ENCODE data around the gene CYB561D1.
"Not testable (repeated sequence)": the region's sequence is repeated elsewhere in the genome, so short reads cannot be mapped to it uniquely, and the experiment has no call there.

CYB561D1 gene

DNA sequence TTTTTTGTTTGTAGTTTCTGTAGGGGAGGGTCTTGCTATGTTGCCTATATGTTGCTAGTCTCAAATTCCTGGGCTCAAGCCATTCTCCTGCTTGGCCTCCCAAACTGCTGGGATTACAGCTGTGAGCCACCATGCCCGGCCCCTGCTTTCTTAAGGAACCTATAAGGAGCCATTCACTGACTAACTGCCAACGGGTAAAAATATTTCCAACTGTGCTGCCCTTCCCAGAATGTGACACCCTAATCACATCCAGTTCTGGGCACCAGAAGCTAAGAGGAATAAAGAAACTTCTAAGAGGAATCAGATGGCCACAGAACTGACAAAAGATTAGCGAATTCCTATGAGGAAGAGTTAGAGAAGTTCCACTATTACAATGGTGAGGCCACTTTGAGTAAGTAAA is 21.1 kb upstream of the CYB561D1 start:
- Histone ChIP-seq H3K27me3 (ENCODE audit: insufficient read depth, low read length) (peaks cover 52% of the 10 kb centered on the region), H3K4me1 (ENCODE audit: insufficient read depth, low read length) (no peaks in the 10 kb centered on the region), H2AFZ (ENCODE audit: low read depth, low read length) (no peak overlapping the region), H3K4me3 (ENCODE audit: low read length) (no peak overlapping the region), H3K9me3 (ENCODE audit: low read length) (peaks cover 2% of the 10 kb centered on the region), H3K36me3 (ENCODE audit: insufficient read depth, low read length) (no peaks in the 10 kb centered on the region)

DNA sequence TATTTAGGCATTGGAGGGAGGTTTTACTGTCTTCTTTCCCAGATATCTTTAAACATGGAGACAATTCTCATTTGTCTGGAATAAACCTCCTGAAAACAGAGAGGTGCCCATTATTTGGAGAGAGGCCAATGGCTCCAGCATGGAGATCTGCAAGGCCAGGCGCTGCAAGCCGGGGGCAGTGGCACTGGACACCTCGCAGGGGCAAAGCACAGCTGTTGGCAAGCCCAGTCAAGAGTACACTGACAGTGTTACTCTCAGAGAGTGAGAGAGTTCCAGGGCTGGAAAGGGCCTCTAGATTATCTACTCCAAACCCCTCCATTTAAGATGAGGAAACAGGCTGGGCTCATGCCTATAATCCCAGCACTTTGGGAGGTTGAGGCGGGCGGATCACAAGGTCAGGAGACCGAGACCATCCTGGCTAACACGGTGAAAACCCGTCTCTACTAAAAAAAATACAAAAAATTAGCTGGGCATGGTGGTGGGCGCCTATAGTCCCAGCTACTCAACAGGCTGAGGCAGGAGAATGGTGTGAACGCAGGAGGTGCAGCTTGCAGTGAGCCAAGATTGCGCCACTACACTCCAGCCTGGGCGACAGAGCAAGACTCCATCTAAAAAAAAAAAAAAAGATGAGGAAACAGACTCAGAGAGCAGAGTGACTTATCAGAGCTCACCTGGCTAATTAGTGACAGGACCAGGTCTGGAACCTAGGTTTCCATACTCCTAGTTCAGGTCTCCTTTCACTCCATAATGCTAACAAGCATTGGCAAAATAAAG is 20.4 kb upstream of the CYB561D1 start:
- not testable (repeated sequence) for H3K4me1 ChIP-seq (ENCODE audit: insufficient read depth, low read length); H2AFZ ChIP-seq (ENCODE audit: low read depth, low read length)
- H3K27me3 ChIP-seq (ENCODE audit: insufficient read depth, low read length), result peaks cover 50% of the 10 kb centered on the region

DNA sequence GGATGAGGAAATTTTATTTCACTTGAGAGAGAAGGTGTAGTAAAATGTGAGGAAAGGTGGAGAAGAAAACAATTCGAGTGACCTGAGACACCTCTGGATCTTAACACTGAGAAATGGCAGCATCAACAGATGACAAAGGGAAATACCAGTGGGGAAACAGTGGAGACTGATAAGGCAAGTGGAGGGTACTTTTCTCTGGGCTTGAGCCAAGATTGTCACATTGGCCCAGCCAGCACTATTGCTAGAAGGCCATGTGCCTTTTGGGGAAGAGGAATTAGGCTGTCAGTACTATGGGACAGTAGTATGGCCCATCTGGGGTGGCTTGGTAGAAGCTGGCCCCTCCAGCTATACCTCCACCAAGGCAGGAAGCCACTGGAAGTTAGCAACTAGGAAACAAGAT is 19.2 kb upstream of the CYB561D1 start:
- H2AFZ ChIP-seq (ENCODE audit: low read depth, low read length), result no peak overlapping the region
- H3K4me1 ChIP-seq (ENCODE audit: insufficient read depth, low read length), result no peaks in the 10 kb centered on the region
- H3K4me3 ChIP-seq (ENCODE audit: low read length), result no peak overlapping the region
- no peaks in the 10 kb centered on the region for H3K36me3 ChIP-seq (ENCODE audit: insufficient read depth, low read length)
- peaks cover 2% of the 10 kb centered on the region for H3K9me3 ChIP-seq (ENCODE audit: low read length)
- H3K27me3 ChIP-seq (ENCODE audit: insufficient read depth, low read length), result peaks cover 49% of the 10 kb centered on the region

More for the DNA sequence above, 20.4 kb upstream of the CYB561D1 start:
- H3K36me3 ChIP-seq (ENCODE audit: insufficient read depth, low read length); H3K4me3 ChIP-seq (ENCODE audit: low read length); H3K9me3 ChIP-seq (ENCODE audit: low read length): not testable (repeated sequence)

DNA sequence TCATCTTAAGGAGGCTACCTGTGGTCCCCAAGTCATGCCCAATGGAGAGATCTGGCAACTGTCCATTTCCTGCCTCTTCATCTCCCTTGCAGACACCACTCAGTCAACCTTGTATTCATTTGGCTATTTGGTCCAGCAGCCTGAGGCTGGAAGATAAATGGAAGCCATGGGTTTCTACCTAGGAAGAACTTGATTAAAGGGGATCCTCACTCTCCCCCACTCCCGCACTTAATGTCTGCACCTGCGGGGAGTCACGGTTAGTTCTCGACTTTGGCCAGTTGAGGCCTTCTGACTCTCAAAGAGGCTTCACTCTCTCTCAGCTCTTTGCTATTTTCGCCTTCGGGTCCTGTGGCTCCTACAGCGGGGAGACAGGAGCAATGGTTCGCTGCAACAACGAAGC is 18.6 kb upstream of the CYB561D1 start:
- H3K4me1 ChIP-seq (ENCODE audit: insufficient read depth, low read length), result no peaks in the 10 kb centered on the region
- peaks cover 2% of the 10 kb centered on the region for H3K9me3 ChIP-seq (ENCODE audit: low read length)
- H2AFZ ChIP-seq (ENCODE audit: low read depth, low read length), result no peak overlapping the region
- H3K36me3 ChIP-seq (ENCODE audit: insufficient read depth, low read length), result no peaks in the 10 kb centered on the region
- no peak overlapping the region for H3K4me3 ChIP-seq (ENCODE audit: low read length)
- peaks cover 49% of the 10 kb centered on the region for H3K27me3 ChIP-seq (ENCODE audit: insufficient read depth, low read length)

DNA sequence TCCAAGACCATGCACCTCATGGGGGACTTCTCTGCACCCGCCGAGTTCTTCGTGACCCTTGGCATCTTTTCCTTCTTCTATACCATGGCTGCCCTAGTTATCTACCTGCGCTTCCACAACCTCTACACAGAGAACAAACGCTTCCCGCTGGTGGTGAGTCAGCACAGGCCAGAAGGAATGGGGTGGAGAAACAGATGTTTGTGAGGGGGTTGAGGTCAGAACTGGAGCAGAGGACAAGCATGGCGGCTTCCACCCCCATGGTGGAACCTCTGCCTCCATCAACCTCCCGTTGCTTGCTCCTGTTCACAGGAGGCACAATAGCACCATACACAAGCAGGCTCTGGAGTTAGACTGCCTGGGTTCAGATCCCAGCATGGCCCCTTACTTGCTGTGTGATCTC is 17.1 kb upstream of the CYB561D1 start:
- Histone ChIP-seq H3K36me3 (ENCODE audit: insufficient read depth, low read length) (no peaks in the 10 kb centered on the region), H3K4me3 (ENCODE audit: low read length) (no peak overlapping the region), H3K27me3 (ENCODE audit: insufficient read depth, low read length) (peaks cover 49% of the 10 kb centered on the region), H3K4me1 (ENCODE audit: insufficient read depth, low read length) (peaks cover 13% of the 10 kb centered on the region), H2AFZ (ENCODE audit: low read depth, low read length) (no peak overlapping the region), H3K9me3 (ENCODE audit: low read length) (peaks cover 2% of the 10 kb centered on the region)

DNA sequence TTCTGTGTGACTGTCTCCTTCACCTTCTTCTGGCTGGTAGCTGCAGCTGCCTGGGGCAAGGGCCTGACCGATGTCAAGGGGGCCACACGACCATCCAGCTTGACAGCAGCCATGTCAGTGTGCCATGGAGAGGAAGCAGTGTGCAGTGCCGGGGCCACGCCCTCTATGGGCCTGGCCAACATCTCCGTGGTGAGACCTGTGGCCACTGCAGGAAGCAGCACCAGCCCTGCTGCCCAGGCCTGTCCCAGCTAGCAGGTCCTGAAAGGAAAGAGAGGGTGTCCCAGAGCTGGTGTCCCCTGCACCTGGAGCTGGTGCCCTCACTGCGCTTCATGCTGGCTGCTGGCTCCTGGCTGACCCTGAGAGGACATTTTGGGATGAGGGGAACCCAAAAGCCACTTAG is 16.1 kb upstream of the CYB561D1 start:
- H2AFZ ChIP-seq (ENCODE audit: low read depth, low read length), result no peak overlapping the region
- H3K36me3 ChIP-seq (ENCODE audit: insufficient read depth, low read length), result no peaks in the 10 kb centered on the region
- no peak overlapping the region for H3K4me3 ChIP-seq (ENCODE audit: low read length)
- H3K27me3 ChIP-seq (ENCODE audit: insufficient read depth, low read length), result peaks cover 49% of the 10 kb centered on the region
- peaks cover 2% of the 10 kb centered on the region for H3K9me3 ChIP-seq (ENCODE audit: low read length)
- peaks cover 21% of the 10 kb centered on the region for H3K4me1 ChIP-seq (ENCODE audit: insufficient read depth, low read length)

DNA sequence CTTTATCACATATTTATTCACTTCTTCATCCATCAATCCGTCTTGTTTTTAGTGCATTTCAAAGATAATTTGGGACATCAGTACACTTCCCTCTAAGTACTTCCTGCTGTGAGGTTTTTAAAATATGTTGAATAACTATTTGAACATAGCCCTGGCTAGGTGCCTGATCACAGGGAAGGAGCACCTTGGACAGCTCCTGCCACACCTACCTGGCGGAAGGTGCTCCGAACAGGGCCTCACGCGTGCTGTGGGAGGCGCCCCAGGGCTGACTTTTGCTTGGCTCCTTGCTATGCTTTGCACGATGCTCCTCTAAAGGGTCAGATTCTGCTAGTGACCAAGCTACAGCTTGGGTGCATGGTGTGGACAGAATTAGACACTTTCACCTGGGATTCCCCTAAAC is 15.1 kb upstream of the CYB561D1 start:
- Histone ChIP-seq H3K4me1 (ENCODE audit: insufficient read depth, low read length) (peaks cover 25% of the 10 kb centered on the region), H2AFZ (ENCODE audit: low read depth, low read length) (no peak overlapping the region), H3K9me3 (ENCODE audit: low read length) (peaks cover 2% of the 10 kb centered on the region), H3K4me3 (ENCODE audit: low read length) (no peak overlapping the region), H3K27me3 (ENCODE audit: insufficient read depth, low read length) (peaks cover 43% of the 10 kb centered on the region), H3K36me3 (ENCODE audit: insufficient read depth, low read length) (no peaks in the 10 kb centered on the region)

DNA sequence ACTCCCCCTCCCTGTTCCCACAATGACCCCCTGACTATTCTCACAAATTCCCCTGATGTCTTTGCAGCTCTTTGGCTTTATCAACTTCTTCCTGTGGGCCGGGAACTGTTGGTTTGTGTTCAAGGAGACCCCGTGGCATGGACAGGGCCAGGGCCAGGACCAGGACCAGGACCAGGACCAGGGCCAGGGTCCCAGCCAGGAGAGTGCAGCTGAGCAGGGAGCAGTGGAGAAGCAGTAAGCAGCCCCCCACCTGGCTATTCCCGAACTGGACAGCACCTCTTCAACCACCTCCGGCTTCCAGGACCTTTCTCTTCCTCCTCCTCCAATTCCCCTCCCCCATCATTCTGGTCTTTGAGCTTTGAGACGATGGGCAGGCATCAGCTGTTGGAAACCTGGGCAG is 14.6 kb upstream of the CYB561D1 start:
- Histone ChIP-seq H3K9me3 (ENCODE audit: low read length) (peaks cover 2% of the 10 kb centered on the region), H3K27me3 (ENCODE audit: insufficient read depth, low read length) (peaks cover 43% of the 10 kb centered on the region), H3K36me3 (ENCODE audit: insufficient read depth, low read length) (no peaks in the 10 kb centered on the region), H3K4me1 (ENCODE audit: insufficient read depth, low read length) (peaks cover 27% of the 10 kb centered on the region), H3K4me3 (ENCODE audit: low read length) (no peak overlapping the region), H2AFZ (ENCODE audit: low read depth, low read length) (no peak overlapping the region)

DNA sequence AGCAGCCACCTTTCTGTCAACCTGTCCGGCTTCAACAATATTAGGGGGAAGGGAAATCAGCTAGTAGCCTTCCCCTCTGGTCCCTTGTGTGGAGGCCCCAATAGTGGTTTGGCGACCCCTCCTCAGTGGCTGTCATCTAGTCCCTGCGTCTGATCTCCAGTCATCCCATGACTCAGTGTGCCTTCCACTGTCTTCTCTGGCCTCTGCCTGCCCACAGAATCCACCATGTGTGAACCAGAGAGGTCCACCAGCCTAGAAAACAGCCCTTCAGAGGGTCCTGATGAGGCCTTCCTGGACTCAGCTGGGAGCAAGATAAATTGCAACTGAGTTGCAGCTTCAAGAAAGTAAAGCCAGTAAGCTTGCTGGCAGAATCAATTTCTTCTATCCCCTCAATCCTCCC is 14.0 kb upstream of the CYB561D1 start:
- peaks cover 33% of the 10 kb centered on the region for H3K4me1 ChIP-seq (ENCODE audit: insufficient read depth, low read length)
- H3K36me3 ChIP-seq (ENCODE audit: insufficient read depth, low read length), result no peaks in the 10 kb centered on the region
- H2AFZ ChIP-seq (ENCODE audit: low read depth, low read length), result no peak overlapping the region
- peaks cover 39% of the 10 kb centered on the region for H3K27me3 ChIP-seq (ENCODE audit: insufficient read depth, low read length)
- H3K4me3 ChIP-seq (ENCODE audit: low read length), result no peak overlapping the region
- H3K9me3 ChIP-seq (ENCODE audit: low read length), result peaks cover 2% of the 10 kb centered on the region

DNA sequence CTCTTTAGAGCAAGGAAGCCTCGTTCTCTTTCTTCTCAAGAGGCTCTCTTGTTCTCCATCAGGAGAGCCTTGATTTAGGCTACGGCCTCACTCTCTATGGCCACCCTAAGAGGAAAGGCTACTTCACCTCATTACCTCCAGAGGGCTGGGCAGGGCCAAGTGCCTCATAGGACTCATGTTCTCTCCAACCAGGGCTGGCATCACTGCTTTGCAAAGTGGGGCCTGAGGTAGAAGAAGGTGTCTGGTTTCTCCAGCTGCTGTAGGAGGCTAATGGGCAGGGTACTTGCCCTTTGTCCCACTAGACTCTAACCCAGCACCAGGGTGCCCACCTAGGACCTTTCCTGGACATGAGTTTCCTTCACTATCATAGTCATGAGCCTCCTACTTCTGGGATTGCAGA is 12.2 kb upstream of the CYB561D1 start:
- Histone ChIP-seq H3K4me1 (ENCODE audit: insufficient read depth, low read length) (peaks cover 37% of the 10 kb centered on the region), H3K4me3 (ENCODE audit: low read length) (no peak overlapping the region), H3K36me3 (ENCODE audit: insufficient read depth, low read length) (peaks cover 9% of the 10 kb centered on the region), H3K9me3 (ENCODE audit: low read length) (no peaks in the 10 kb centered on the region), H2AFZ (ENCODE audit: low read depth, low read length) (peak overlapping the region; percentile 55), H3K27me3 (ENCODE audit: insufficient read depth, low read length) (peaks cover 29% of the 10 kb centered on the region)

DNA sequence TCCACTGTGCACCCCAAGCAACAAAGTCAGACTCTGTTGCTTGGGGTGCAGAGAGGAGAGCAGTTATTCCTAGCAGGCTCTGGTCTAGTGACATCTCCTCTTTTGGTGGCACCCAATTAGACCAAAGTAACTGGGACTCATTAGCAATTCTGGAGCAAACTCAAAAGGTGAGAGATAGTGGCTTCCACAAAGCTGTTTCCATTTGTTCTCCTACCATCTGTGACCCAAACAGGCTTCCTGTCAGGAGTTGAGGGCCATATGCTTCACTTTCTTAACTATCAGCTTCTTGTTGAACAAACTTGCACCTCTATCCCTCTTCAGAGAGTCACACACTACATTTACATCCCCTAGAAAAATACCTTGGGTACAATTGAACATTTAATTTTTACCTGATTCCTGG is 11.7 kb upstream of the CYB561D1 start:
- peaks cover 37% of the 10 kb centered on the region for H3K4me1 ChIP-seq (ENCODE audit: insufficient read depth, low read length)
- no peak overlapping the region for H3K4me3 ChIP-seq (ENCODE audit: low read length)
- peaks cover 29% of the 10 kb centered on the region for H3K27me3 ChIP-seq (ENCODE audit: insufficient read depth, low read length)
- no peaks in the 10 kb centered on the region for H3K9me3 ChIP-seq (ENCODE audit: low read length)
- H2AFZ ChIP-seq (ENCODE audit: low read depth, low read length), result no peak overlapping the region
- peaks cover 13% of the 10 kb centered on the region for H3K36me3 ChIP-seq (ENCODE audit: insufficient read depth, low read length)

DNA sequence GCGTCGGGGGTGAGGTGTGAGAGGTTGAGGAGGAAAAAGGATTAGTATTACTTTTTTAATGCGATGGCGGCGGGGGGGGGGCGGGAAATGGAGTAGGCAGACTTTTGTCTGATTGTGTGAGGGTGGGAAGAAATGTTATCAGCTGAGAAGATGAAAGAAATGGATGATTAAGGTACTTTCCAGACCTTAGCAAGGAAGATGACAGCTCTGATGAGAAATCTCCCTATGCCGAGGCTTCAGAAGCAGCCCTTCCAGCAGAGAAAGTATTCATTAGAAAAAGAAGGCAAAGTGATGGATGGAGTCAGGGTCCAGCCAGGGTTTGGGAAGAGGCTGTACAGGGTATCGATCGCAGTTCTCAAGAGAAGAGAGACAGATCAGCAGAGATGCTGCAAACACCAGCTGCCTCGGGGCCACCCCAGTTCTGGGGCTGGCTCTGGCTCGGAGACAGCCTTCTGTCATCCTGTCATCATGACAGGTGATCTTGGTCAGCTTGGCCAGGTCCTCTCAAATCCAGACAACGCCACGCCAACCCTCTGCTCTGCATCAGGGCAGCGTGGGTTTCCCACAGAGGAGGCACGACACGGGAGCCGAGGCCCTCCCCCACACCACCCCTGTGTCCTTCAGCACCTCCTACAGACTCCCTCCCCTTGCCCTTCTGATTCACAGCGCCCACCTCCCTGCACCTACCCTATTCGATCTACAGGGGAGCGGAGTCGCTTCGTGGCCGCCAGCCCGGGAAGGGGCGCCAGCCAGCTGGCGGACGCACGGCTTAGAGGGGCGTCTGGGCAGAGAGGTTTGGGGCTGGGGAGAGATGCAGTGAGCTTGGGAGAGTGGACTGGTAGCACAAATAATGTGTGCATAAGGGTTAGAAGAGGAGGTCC is 10.9 kb upstream of the CYB561D1 start:
- peak overlapping the region; percentile 49 for H2AFZ ChIP-seq (ENCODE audit: low read depth, low read length)
- H3K9me3 ChIP-seq (ENCODE audit: low read length), result no peaks in the 10 kb centered on the region
- peaks cover 22% of the 10 kb centered on the region for H3K27me3 ChIP-seq (ENCODE audit: insufficient read depth, low read length)
- peaks cover 37% of the 10 kb centered on the region for H3K4me1 ChIP-seq (ENCODE audit: insufficient read depth, low read length)
- peaks cover 20% of the 10 kb centered on the region for H3K36me3 ChIP-seq (ENCODE audit: insufficient read depth, low read length)
- H3K4me3 ChIP-seq (ENCODE audit: low read length), result peak overlapping the region; percentile 63

Data from neuron (in vitro differentiated cells).